ENCODE results near the gene KRT78.
"Not testable (repeated sequence)": the region's sequence is repeated elsewhere in the genome, so short reads cannot be mapped to it uniquely, and the experiment has no call there.

The KRT78 gene

DNA sequence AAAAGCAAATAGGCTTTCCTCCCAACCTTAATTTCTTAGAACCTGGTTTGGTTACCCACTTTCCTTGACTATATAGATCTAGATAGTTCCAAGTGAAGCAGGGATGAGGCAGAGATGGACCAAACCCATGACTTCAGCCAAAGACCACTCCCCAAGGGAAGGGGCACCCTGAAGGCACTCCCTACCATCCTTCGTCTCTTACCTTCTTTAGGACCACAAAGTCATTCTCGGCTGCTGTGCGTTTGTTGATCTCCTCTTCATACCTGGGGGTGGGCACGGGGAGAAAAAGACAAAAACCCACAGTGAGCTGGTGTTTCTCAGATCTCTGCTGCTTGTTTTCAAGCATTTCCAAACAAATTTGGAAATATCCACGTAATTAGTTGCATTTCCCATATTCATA, 38.2 kb downstream of the KRT78 start:
- no peak for DNase-seq

DNA sequence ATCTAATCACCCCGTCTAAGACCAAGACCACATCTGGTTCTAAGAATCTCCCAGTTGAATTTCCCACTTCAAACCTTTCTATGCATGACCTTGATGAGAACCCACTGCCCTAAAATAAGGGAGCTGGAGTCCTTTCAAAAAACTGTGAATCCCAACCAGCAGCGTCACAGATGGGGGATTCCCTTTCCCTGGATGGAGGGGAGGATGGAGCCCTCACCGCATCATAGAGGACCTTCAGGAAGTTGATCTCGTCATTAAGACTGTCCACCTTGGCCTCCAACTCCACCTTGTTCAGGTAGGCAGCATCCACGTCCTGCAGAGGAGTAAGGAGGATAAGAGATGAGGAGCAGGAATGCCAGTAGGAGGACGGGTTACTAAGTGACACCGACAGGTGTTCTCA, 39.6 kb downstream of the KRT78 start:
- DNase-seq: no peak

DNA sequence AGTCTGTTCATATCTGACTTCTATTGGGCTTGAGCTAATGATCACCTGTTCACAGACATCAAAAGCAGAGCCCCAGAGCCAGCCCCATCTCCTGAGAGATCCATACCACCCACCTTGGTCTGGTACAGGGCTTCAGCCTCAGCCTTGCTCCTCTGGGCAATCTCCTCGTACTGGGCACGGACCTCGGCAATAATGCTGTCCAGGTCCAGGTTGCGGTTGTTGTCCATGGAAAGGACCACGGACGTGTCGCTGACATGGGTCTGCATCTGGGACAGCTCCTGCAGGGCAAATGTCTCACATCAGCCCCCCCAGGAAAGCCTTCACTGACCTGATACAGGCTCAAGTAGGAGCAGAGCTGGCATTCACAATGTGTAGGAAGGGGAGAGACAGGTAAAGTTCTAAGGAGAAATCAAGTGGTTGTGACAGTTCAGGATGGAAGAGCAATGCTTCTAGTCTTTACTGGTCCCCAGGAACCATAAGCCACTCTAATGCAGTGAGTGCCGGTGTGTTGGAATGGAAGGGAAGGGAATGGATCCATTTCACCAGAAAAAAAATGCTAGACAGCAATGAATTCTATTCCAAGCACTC, 40.1 kb downstream of the KRT78 start:
- DNase-seq: no peak

DNA sequence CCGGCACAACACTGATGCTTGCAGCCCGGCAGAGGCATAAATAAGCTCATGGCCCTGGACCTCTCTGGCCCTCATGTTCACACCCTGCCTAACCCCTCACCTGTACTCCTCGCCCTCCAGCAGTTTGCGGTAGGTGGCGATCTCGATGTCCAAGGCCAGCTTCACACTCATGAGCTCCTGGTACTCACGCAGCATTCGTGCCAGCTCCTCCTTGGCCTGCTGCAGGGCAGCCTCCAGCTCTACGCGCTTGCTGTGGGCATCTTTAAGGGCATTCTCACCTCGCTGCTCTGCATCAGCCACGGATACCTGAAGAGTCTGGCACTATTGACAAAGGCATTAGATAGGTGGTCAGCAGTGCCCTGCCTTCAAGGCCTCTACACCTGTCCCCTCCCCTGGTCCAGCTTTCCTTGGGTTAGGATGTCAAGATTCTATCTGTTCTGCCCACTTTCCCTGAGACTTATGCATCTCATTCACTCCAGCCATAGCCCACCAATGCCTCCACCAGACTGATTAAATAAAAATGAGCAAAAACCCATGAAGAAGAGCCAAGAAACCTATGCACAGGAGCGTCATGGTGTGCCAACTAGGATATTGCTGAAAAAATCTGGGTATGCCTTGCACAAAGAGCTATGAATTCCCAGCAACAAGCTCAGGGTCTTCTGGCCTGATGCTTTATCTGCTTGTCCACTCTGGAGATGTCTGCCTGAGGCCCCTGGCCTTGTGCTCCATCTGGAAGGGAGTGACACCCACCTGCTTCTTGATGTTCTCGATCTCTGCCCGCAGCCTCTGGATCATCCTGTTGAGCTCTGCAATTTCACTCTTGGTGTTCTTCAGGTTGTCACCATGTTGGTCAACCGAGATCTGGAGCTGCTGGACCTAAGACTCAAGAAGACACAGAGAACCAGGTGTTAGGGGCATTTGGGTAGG, 41.0 kb downstream of the KRT78 start:
- DNase-seq: no peak

DNA sequence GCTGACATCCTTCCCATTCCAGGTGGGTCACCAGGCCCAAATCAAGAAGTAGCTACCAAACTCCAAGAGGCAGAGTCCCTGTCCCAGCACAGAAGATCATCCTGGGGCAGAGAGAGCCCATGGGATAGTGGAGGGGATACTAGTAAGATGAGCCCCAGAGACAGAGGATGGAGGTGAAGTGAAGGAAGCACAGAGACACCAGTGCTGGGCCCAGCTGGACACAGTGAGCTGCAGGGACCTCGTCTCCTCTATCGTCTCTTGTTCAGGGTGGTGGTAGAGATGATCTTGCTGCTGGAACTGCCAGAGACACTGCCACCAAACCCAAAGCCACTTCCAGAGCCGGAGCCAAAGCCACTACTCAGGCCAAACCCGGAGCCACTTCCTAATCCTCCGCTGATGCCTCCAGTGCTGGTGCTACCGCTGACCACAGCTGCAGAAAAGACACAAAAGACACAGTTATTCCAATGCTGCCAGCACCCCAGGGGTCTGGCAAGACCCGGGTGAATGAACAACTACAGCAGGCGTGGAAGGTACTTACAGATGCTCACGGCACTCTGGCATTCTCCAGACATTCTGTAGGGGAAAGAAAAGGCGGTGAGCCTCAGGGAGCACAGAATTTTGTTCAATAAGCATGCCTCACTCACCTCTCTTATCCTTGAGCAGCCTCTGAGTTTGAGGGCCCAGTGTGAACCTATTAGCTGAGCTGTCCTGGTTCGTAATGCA, 41.8 kb downstream of the KRT78 start:
- DNase-seq: no peak

DNA sequence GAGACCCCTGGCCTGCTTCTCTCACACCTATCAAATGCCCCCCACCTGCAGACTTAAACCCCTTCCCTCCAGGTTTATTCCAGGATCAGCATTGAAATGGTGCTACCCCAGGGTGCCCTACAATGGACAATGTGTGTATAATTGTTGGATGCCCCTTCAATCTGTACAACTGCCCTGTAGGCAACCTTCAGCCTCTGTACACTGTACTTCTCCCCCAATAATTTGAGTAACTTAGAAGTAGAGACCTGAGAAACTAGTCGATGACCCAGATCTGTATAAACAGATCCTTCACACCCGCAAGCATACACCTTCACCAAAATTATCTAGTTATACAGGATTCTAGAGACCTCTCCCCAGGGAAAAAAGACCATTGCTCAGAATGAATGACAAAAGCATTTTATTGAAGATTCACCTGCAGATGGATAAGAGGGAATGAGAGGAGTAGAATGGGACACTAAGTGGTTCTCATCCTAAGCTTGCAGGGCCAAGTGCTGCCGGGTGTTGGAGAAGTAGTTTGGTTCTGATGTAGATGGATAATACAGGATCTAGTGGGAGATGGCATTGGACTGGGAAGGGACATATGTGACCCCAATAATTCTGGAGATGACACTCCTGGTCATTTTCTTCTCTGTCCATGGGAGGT, 42.5 kb downstream of the KRT78 start:
- no peak for DNase-seq

DNA sequence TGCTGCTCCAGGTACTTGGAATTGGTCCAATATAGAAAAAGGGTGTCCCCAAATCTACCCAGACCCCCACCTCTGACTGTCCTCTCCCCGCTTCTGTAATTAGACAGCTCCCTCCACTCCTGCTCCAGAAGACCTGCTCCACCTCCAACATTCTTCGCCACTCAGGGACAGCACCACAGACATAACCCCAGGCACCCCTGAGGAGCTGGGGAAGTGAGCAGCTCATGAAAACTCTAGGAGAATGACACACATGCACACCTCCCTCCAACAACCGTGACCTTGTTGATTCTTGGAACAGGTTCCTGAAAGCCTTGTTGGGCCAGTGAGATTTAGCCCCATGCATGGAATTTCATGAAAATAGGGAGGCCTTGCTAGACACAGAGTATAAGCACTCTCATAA, 43.1 kb downstream of the KRT78 start:
- no peak for DNase-seq

DNA sequence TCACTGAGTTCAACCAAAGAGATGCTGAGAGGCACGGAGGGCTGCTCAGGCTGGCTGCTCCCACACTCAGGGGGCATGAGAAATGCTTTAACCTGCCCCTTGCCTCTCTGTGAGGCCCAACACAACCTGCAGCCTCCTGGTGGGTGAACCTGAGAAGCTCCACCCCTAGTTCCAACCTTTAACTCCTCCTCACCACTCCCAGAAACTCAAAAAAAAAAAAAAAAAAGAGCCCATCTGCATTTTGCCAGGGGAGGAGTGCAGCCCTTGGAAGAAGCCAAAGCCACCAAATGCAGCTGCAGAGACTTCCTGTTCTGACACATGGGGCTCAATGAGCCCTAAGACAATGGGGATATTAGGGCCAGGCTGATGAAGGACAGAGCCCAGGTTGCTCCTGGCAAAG, 43.8 kb downstream of the KRT78 start:
- no peak for DNase-seq

DNA sequence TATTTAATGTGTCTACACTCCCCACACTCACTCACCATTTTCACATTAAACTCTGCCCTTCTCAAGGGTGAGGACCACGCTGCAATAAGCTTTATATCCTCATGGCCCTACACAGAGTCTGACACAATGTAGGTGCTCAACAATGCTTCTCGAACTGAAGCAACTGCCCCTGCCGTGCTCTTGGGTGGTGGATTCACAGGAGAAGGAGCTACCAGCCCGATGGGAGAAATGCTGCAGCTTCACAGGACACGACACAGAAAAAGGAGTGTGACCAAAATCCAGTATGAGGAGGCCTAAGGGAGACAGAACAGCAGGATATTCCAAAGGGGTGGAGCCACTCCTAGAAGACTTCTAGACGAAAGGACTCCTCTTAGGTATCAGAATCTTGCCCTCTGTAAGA, 46.4 kb downstream of the KRT78 start:
- no peak for DNase-seq

DNA sequence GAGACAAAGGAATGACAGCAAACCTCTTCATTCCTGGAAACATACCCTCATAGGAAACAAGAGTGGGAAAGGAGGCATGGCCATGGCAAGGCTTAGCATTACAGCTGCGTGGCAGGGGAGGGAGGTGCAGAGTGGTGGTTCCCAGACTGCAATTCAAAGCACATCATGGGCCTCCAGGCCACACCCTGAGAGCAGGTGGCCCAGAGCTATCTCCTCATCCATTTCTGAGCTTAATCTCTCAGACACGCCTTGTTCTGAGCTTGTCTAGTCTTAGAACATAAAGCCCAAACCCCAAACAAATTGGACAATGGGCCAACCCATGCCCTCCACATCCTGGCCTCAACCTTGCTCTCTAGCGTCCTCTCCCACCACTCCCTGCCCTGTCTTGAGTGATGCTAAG, 47.0 kb downstream of the KRT78 start:
- DNase-seq: no peak

DNA sequence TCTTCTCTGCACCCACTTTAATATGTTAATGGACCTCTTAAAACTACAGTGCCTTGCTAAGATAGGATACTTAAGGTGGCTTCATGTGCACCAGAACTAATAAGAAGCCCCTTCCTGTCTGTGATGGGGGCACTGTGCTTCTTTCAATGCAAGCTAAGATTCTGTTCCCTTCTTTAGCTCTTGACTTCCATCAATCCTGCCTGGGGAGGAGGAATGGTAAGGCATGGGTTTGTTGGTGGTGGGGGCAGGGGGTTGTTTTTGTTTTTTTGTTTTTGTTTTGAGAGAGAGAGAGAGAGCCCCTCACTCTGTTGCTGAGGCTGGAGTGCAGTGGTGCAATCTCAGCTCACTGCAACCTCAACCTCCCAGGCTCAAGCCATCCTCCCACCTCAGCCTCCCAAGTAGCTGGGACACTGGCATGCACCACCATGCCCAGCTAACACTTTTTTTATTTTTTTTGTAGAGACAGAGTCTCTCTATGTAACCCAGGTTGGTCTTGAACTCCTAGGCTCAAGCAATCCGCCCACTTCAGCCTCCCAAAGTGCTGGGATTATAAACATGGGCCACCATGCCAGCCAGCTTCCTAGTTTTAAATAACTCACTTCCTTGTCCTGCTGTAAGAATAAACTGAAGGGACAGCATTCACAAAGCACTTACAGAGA, 48.4 kb downstream of the KRT78 start:
- DNase-seq: no peak

DNA sequence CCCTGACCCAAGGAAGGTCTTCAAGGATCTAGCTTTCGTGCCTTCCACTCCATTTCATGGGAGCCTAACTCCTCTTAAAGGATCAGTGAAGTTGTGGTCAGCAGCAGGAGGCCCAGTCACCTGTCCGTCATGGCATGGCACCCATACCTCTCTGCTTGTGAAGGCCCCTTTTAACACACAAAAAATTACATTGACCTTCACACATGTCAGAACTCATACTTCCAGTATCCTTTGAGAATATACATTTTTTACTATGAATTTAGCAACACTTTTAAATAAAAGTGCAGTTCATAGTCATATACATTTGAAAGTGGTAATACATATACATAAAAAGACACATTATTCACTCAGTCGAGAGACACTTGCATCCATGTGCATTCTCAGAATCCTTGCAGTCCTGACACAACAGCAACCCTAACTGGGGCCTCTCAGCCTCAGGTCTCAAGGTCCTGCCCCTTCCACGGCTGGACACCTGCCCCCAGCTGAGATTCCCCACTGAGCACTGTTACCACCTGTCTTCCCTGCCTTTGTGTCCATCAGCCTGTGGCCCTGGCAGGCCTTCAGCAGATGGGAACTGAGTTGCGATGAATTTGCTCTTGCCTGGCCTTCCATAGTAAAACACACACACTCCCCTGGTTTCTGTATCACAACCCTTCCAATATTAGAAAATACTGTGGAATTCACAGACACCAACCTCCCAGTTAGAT, 49.1 kb downstream of the KRT78 start:
- no peak for DNase-seq

DNA sequence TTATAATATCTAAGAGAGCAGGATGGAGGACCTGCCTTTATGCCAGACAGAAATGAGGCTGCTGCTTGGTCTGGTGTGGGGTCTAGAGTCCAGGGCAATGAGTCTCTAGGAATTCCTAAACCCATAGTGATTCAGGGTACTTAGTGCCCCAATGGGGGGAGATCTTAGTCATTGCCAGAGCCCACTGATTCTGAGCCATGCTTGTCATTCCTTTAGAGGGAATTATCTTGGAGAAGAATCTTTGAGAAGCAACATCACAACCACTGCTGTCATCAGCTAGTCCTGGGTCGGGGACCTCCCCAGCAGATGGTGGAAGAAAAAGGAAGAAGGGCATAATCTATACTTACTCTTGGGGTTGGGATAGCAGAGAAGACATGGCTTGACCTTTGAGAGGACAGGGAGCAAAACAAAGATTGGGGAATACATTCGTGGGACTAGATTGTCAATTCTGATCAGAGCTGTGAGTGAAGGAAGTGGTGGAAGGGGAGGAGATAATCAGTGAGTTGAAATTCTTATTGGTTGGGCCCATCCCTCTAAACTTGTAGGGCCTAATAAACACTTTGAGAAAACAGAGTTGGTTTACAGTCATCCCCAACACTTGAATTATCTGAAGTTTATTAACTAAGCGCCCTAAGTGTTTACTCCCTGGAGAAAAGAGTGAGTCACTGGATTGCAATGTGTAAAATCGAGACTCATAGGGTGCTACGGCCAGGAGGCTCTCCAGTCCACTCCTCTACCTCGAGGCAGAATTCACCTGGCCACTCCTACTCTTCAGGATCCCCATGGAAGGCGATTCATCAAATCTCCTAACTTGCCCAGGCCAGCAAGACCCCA, 49.9 kb downstream of the KRT78 start:
- no peak for DNase-seq

DNA sequence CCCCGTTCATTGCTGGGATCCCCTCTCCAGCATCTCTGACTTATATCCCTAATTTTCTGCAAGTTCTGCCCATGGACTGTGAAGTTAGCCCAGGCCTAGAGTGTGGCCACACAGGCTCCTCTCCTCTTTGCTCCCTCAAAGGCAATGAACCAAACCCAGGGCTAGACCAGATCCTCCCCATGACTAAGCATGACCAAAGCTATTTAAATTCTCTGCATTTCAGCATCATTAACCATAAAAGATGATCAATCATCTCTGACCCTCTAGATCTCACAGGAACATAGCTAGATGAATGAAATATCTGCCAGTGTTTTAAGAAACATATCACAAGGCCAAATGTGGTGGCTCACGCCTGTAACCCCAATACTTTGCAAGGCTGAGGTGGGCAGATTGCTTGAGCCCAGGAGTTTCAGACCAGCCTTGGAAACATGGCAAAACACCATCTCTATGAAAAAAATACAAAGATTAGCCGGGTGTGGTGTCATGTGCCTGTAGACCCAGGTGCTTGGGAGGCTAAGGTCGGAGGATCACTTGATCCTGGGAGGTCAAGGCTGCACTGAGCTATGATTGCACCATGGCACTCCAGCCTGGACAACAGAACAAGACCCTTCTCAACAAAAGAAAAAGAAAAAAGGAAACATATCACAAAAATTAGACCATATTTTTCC, 50.7 kb downstream of the KRT78 start:
- no peak for DNase-seq

DNA sequence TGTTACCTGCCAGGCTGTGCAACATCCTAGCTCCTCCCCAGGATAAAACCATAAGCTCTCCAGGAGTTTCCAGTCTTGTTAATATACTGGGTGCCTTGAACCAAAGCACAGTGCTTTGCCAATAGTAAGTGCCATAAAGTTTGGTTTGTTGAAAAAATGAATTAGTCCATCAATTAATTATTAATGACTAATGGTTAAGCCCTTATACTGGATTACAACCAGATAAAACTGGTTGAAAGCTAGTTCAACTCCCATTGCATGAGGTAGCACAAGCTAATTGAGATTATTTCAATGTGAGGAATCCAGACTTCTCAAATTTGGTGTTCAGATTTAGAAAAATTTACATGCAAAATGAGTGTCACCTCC, 51.3 kb downstream of the KRT78 start:
- DNase-seq: no peak

DNA sequence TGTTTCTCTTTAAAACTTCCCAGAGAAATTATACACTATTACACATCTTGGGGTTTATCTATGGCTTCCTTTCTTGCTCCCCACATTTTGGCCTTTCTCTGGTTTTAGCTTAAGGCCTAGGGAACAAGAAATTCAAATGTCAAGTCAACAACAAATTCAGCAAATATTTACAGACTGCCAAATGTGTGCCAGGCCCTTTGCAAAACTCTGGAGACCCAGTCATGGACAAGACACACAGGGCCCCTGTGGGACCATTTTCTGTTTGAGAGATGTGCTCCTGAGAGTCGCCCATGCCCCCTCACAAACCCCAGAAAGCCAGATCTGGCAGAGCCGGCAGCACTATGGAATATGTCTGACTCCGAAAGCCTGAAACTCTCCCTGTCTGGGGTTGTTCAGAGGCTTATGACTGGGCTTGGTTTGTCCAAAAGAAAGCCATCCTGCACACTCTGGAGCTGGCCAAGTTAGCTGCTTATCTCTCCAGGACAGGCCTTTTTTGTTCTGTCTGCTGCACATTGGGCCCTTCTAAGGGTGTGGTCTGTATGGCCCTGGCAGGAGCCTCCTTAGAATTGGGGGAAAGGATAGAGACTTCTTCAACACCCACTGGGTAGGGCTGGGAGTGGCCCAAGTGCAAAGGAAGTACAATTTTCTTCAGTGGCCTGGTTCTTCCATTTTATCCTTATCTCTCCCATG, 51.8 kb downstream of the KRT78 start:
- no peak for DNase-seq

DNA sequence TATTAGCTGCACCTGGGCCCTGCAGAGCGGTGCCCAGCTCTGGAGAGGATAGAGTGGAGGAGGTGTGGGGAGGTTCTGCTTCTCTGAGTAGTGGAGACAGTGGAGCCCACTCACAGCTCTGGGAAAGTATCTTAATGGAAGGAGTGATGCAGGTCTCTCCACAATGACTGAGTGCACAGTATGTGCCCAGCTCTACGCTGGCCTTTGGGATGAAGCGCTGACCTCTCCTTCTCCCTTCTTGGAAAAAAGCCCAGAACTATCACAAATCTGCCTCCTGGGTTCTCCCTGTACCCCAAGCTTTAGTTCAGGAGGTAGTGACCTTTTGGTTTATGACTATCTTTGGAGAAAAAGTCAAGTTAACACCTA, 52.4 kb downstream of the KRT78 start:
- no peak for DNase-seq

DNA sequence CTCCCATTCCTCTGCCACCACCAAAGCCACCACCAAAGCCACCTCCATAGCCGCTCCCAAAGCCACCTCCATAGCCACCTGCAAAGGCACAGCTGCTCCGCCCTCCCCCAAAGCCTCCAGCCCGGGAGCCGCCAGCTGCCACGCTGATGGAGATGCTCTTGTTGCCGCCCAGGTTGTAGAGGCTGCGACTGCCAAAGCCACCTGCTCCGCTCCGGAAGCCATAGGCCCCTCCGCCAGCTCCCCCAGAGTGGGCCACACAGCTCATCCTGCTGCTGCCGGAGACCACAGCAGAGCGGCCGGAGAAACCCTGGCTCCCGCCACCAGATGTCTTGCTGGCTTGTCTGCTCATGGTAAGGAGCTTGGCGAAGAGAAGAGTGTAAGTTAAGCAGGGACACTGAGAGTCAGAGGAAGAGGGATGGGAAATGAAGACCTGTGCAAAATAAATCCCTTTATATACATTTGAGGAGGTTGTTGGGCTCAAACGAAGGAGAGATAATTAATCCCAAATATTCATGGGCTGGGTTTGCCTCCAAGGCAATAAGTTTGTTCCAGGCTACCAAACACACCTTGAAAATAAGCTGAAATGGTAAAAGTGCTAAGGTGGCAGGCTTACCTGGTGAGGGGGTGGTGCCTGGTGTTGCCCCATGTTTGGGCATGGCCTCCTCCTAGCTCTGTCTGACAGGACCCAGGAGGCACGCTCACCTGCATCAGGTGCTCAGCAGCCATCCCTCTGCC, 52.9 kb downstream of the KRT78 start, which contains the start of gene KRT3:
TSS of gene KRT3 (minus strand) at position 424 of the 735 bp plus-strand sequence. CDS start at position 349, 75 bp downstream.
- no peak for DNase-seq

DNA sequence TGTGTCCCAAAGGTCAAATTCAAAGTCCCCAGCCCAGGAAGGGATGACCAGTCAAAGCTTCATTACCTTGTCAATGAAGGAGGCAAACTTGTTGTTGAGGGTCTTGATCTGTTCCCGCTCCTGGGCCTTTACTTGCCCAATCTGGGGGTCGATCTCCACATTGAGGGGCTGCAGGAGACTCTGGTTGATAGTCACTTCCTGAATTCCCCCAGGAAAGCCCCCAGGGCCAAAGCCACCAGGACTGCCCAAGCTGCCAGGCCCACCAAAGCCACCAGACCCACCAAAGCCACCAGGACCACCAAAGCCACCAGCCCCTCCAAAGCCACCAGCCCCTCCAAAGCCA, 53.5 kb downstream of the KRT78 start:
- DNase-seq: not testable (repeated sequence)
